SK-N-SH (cell line): ENCODE measurements around the gene UBE2E2.

Experiments
- CTCF ChIP-seq: fragments of 200-600 bp; sonication (generic); IDR thresholded peaks from 2 replicates; pipeline ENCODE4 v1.6.1; 2017; ENCODE audit warnings: antibody characterized with exemption, mild to moderate bottlenecking, moderate library complexity
- EP300 ChIP-seq, 2 experiments: IDR thresholded peaks; 2 replicates each; pipeline versions ENCODE4 v1.4.0 to v1.6.1; 2012; ENCODE audit warnings: borderline replicate concordance in 1 of 2, low read depth in 1 of 2, low read length in 1 of 2
- EZH2phosphoT487 ChIP-seq: fragments of 200-600 bp; sonication (generic); IDR thresholded peaks from 2 replicates; pipeline ENCODE4 v1.6.1; 2017; ENCODE audit warnings: low read depth, mixed run types, mild to moderate bottlenecking, antibody characterized with exemption, moderate library complexity, borderline replicate concordance
- FOXJ3 ChIP-seq: sonication (generic); formaldehyde crosslinking; IDR thresholded peaks from 2 replicates; pipeline ENCODE4 v1.5.1; 2020; ENCODE audit warnings: mild to moderate bottlenecking, missing genetic modification reagents
- FOXM1 ChIP-seq: IDR thresholded peaks from 2 replicates; pipeline ENCODE4 v1.4.0; 2012; ENCODE audit warnings: low read depth, mild to moderate bottlenecking
- GABPA ChIP-seq: IDR thresholded peaks from 2 replicates; pipeline ENCODE4 v1.4.0; 2012; ENCODE audit warnings: low read depth, mild to moderate bottlenecking
- JUND ChIP-seq: IDR thresholded peaks from 2 replicates; pipeline ENCODE4 v1.4.0; 2012
- NFIC ChIP-seq: IDR thresholded peaks from 2 replicates; pipeline ENCODE4 v1.4.0; 2012; ENCODE audit warnings: borderline replicate concordance
- POLR2AphosphoS5 ChIP-seq: IDR thresholded peaks from 2 replicates; pipeline ENCODE4 v1.6.1; 2012; ENCODE audit warnings: low read depth, low read length
- REST ChIP-seq: IDR thresholded peaks from 2 replicates; pipeline ENCODE4 v1.6.1; 2012; ENCODE audit warnings: mild to moderate bottlenecking, low read depth, low read length, moderate library complexity
- SIN3A ChIP-seq: IDR thresholded peaks from 2 replicates; pipeline ENCODE4 v1.6.1; 2012; ENCODE audit warnings: low read depth, mild to moderate bottlenecking, low read length, moderate library complexity, borderline replicate concordance
- SMC3 ChIP-seq: IDR thresholded peaks from 2 replicates; pipeline ENCODE4 v1.6.1; 2012; ENCODE audit warnings: low read depth, low read length, improper control_type of control experiment
- USF2 ChIP-seq: fragments of 150-350 bp; IDR thresholded peaks from 2 replicates; pipeline ENCODE4 v1.6.1; 2017; ENCODE audit warnings: antibody characterized with exemption, low read length, low read depth, borderline replicate concordance
- ZBTB33 ChIP-seq: IDR thresholded peaks from 2 replicates; pipeline ENCODE4 v1.4.0; 2012; ENCODE audit warnings: low read depth, borderline replicate concordance

- TF ChIP-seq SMC3 (no peak), FOXM1 (no peak), CTCF (no peak), ZBTB33 (no peak), EZH2phosphoT487 (no peak), USF2 (no peak), JUND (no peak), REST (no peak), POLR2AphosphoS5 (no peak), NFIC (no peak), GABPA (no peak), SIN3A (no peak), EP300 (IDR thresholded peaks at IDR 0.05; ENCODE audit: borderline replicate concordance in 1 of 2, low read depth in 1 of 2, low read length in 1 of 2) (no peak), FOXJ3 (CRISPR knock-in tag) (no peak)
Measured at GRCh38 chr3:23389089-23389488, 186.0 kb downstream of the UBE2E2 start.
